Ishikawa (cell line): Measurements from ENCODE around the gene SH2D7.

Experiments used
- CEBPB ChIP-seq: IDR thresholded peaks from 2 replicates; pipeline ENCODE4 v1.6.1; 2012
- CREB1 ChIP-seq: IDR thresholded peaks from 2 replicates; pipeline ENCODE4 v1.6.1; 2012; ENCODE audit warnings: low read depth
- EGR1 ChIP-seq: IDR thresholded peaks from 2 replicates; pipeline ENCODE4 v1.6.1; 2012
- EP300 ChIP-seq: IDR thresholded peaks from 2 replicates; pipeline ENCODE4 v1.6.1; 2012; ENCODE audit warnings: borderline replicate concordance
- FOXM1 ChIP-seq: IDR thresholded peaks from 2 replicates; pipeline ENCODE4 v1.6.1; 2012; ENCODE audit warnings: low read depth, borderline replicate concordance
- MAX ChIP-seq: IDR thresholded peaks from 2 replicates; pipeline ENCODE4 v1.6.1; 2012
- NFIC ChIP-seq: IDR thresholded peaks from 2 replicates; pipeline ENCODE4 v1.6.1; 2012
- RAD21 ChIP-seq: IDR thresholded peaks from 2 replicates; pipeline ENCODE4 v1.6.1; 2012; ENCODE audit warnings: low read depth
- TAF1 ChIP-seq: IDR thresholded peaks from 2 replicates; pipeline ENCODE4 v1.6.1; 2012; ENCODE audit warnings: low read depth, mild to moderate bottlenecking
- TCF12 ChIP-seq: IDR thresholded peaks from 2 replicates; pipeline ENCODE4 v1.6.1; 2012; ENCODE audit warnings: low read depth
- TEAD4 ChIP-seq: IDR thresholded peaks from 2 replicates; pipeline ENCODE4 v1.6.1; 2012
- YY1 ChIP-seq: IDR thresholded peaks from 2 replicates; pipeline ENCODE4 v1.6.1; 2012; ENCODE audit warnings: low read depth
- ZBTB7A ChIP-seq: IDR thresholded peaks from 2 replicates; pipeline ENCODE4 v1.6.1; 2012; ENCODE audit warnings: low read depth
- TF ChIP-seq, protein P1 (sequence below): IDR thresholded peaks from 2 replicates; pipeline ENCODE4 v1.6.1; 2012
- TF ChIP-seq, protein P2 (sequence below): IDR thresholded peaks from 2 replicates; pipeline ENCODE4 v1.6.1; 2012; ENCODE audit warnings: low read depth, mild to moderate bottlenecking

SH2D7 gene

GRCh38 chr15:78149068-78149804 is 56.9 kb downstream of the SH2D7 start, which contains the start of gene IDH3A:
Gene IDH3A (plus strand): TSS chr15:78149362. CDS start chr15:78149404, 42 bp downstream.
- TF ChIP-seq TAF1: peak; percentile 65; the same call in 1 of the 2 replicates
- peak; percentile 91 for TF ChIP-seq NFIC
- no peak; the same call in none of the 2 replicates for TF ChIP-seq EGR1
- no peak for TF ChIP-seq TEAD4
- 0 out of 2 replicates have a peak, but pooled peaks have one; percentile 30 for TF ChIP-seq YY1
- no peak for TF ChIP-seq FOXM1
- TF ChIP-seq ZBTB7A: no peak; the same call in 1 of the 2 replicates
- peak; percentile 12; the same call in 1 of the 2 replicates for TF ChIP-seq TCF12
- TF ChIP-seq RAD21: no peak
- TF ChIP-seq MAX: peak; percentile 54; the same call in 1 of the 2 replicates
- TF ChIP-seq, protein P1, sequence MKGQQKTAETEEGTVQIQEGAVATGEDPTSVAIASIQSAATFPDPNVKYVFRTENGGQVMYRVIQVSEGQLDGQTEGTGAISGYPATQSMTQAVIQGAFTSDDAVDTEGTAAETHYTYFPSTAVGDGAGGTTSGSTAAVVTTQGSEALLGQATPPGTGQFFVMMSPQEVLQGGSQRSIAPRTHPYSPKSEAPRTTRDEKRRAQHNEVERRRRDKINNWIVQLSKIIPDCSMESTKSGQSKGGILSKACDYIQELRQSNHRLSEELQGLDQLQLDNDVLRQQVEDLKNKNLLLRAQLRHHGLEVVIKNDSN: peak; percentile 3; the same call in 1 of the 2 replicates
- TF ChIP-seq, protein P2, sequence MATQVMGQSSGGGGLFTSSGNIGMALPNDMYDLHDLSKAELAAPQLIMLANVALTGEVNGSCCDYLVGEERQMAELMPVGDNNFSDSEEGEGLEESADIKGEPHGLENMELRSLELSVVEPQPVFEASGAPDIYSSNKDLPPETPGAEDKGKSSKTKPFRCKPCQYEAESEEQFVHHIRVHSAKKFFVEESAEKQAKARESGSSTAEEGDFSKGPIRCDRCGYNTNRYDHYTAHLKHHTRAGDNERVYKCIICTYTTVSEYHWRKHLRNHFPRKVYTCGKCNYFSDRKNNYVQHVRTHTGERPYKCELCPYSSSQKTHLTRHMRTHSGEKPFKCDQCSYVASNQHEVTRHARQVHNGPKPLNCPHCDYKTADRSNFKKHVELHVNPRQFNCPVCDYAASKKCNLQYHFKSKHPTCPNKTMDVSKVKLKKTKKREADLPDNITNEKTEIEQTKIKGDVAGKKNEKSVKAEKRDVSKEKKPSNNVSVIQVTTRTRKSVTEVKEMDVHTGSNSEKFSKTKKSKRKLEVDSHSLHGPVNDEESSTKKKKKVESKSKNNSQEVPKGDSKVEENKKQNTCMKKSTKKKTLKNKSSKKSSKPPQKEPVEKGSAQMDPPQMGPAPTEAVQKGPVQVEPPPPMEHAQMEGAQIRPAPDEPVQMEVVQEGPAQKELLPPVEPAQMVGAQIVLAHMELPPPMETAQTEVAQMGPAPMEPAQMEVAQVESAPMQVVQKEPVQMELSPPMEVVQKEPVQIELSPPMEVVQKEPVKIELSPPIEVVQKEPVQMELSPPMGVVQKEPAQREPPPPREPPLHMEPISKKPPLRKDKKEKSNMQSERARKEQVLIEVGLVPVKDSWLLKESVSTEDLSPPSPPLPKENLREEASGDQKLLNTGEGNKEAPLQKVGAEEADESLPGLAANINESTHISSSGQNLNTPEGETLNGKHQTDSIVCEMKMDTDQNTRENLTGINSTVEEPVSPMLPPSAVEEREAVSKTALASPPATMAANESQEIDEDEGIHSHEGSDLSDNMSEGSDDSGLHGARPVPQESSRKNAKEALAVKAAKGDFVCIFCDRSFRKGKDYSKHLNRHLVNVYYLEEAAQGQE: no peak
- peak; percentile 42; the same call in 1 of the 2 replicates for TF ChIP-seq EP300
- no peak for TF ChIP-seq CREB1
- TF ChIP-seq CEBPB: no peak

- no peak for TF ChIP-seq YY1
- TF ChIP-seq EGR1: no peak
- TF ChIP-seq FOXM1: no peak
- TF ChIP-seq ZBTB7A: peak; percentile 39; the same call in 1 of the 2 replicates
- no peak for TF ChIP-seq CREB1
- TF ChIP-seq NFIC: 0 out of 2 replicates have a peak, but pooled peaks have one; percentile 6
- TF ChIP-seq MAX: no peak
- TF ChIP-seq, protein P2: no peak
- TF ChIP-seq TEAD4: no peak
- no peak for TF ChIP-seq EP300
- TF ChIP-seq RAD21: no peak
These were observed 57.7 kb downstream of the SH2D7 start for GRCh38 chr15:78149805-78150751.
